GM23338 (cell line): ENCODE results near the gene RAB11FIP3.

ENCODE experiments used
- CREB1 ChIP-seq: fragments of 250-450 bp; sonication (Bioruptor Pico); IDR thresholded peaks from 2 replicates; pipeline ENCODE4 v1.5.0; 2020; ENCODE audit warnings: low read depth, mild to moderate bottlenecking, moderate library complexity
- CTCF ChIP-seq, 2 experiments: fragments of 200-600 bp in 1 of 2; sonication (generic) in 1 of 2; conservative IDR thresholded peaks; 2 replicates each; pipeline versions ENCODE4 v1.5.1 to v1.6.1; 2016 to 2017; ENCODE audit warnings: antibody characterized with exemption in 2 of 2, low read depth in 2 of 2, mild to moderate bottlenecking in 2 of 2, moderate library complexity in 1 of 2
- ETS1 ChIP-seq: IDR thresholded peaks from 2 replicates; pipeline ENCODE4 v1.6.1; 2016; ENCODE audit warnings: antibody characterized with exemption
- EZH2 ChIP-seq: fragments of 200-600 bp; sonication (generic); IDR thresholded peaks from one replicate; pipeline ENCODE4 v1.8.0; 2017; ENCODE audit warnings: antibody characterized with exemption, mild to moderate bottlenecking, low read depth; ENCODE audit not compliant: unreplicated experiment
- EZH2phosphoT487 ChIP-seq: fragments of 200-600 bp; sonication (generic); IDR thresholded peaks from one replicate; pipeline ENCODE4 v1.8.1; 2018; ENCODE audit warnings: antibody characterized with exemption; ENCODE audit not compliant: unreplicated experiment
- POLR2AphosphoS5 ChIP-seq: IDR thresholded peaks from 2 replicates; pipeline ENCODE4 v1.6.1; 2016; ENCODE audit warnings: antibody characterized with exemption, low read depth
- REST ChIP-seq: IDR thresholded peaks from one replicate; pipeline ENCODE4 v1.6.1; 2018; ENCODE audit warnings: antibody characterized with exemption; ENCODE audit not compliant: unreplicated experiment
- ZNF331 ChIP-seq: fragments of 250-450 bp; sonication (Bioruptor Pico); IDR thresholded peaks from 2 replicates; pipeline ENCODE4 v1.5.0; 2020; ENCODE audit warnings: low read depth, mild to moderate bottlenecking, moderate library complexity

GRCh38 chr16:506246-506546 is 80.7 kb downstream of the RAB11FIP3 start:
- no peak for TF ChIP-seq EZH2phosphoT487
- TF ChIP-seq EZH2, result no peak
- no peak for TF ChIP-seq ETS1
- TF ChIP-seq CTCF (conservative IDR thresholded peaks at IDR 0.05; ENCODE audit: low read depth in 2 of 2), result no peak
- no peak for TF ChIP-seq POLR2AphosphoS5
- no peak for TF ChIP-seq ZNF331 (CRISPR knock-in tag)
- no peak for TF ChIP-seq REST
- no peak for TF ChIP-seq CREB1 (CRISPR knock-in tag)
